Measurements from ENCODE around the gene ROBO2. TPM values are rescaled to one million over a fixed set of nuclear protein-coding genes. Genes with fewer than 3 reads are reported as not detected.

ROBO2 gene
- total and polyA plus RNA-seq, 3 experiments from 2014 or later: not detected

- Mint-ChIP-seq H3K4me3 (no peak overlapping the region), H3K4me1 (no peaks in the 10 kb centered on the region), H3K27ac (no peak overlapping the region), H3K9me3 (peaks cover 5 to 29% (median 13%) of the 10 kb centered on the region in 5 donors), H3K36me3 (no peaks in the 10 kb centered on the region), H3K27me3 (no peaks in the 10 kb centered on the region)
- H3K4me3 ChIP-seq (ENCODE audit: low read length): no peak overlapping the region
- no peaks in the 10 kb centered on the region for H3K27me3 ChIP-seq (ENCODE audit: insufficient read depth, low read length, poor library complexity, severe bottlenecking)
- ChIA-PET CTCF (no interaction called here), POLR2A (no interaction called here)
- no peak overlapping the region for H3K27ac ChIP-seq (ENCODE audit: low read depth, low read length)
- DNase-seq: no peak
- H3K36me3 ChIP-seq (ENCODE audit: insufficient read depth, low read length): no peaks in the 10 kb centered on the region
- H3K9me3 ChIP-seq (ENCODE audit: low read length): no peaks in the 10 kb centered on the region
- H3K4me1 ChIP-seq (ENCODE audit: insufficient read depth, low read length): no peaks in the 10 kb centered on the region
Measured at GRCh38 chr3:77248420-77248819, 208.5 kb downstream of the ROBO2 start.

GRCh38 chr3:77251136-77251535, 211.2 kb downstream of the ROBO2 start:
- no peaks in the 10 kb centered on the region for H3K27me3 ChIP-seq (ENCODE audit: insufficient read depth, low read length, poor library complexity, severe bottlenecking)
- H3K9me3 ChIP-seq (ENCODE audit: low read length): no peaks in the 10 kb centered on the region
- Mint-ChIP-seq H3K36me3 (no peaks in the 10 kb centered on the region), H3K27me3 (no peaks in the 10 kb centered on the region), H3K27ac (no peak overlapping the region), H3K4me3 (no peak overlapping the region), H3K4me1 (no peaks in the 10 kb centered on the region), H3K9me3 (peaks cover 8 to 21% (median 12%) of the 10 kb centered on the region in 5 donors)
- H3K4me3 ChIP-seq (ENCODE audit: low read length): no peak overlapping the region
- DNase-seq: no peak
- H3K4me1 ChIP-seq (ENCODE audit: insufficient read depth, low read length): no peaks in the 10 kb centered on the region
- no peak overlapping the region for H3K27ac ChIP-seq (ENCODE audit: low read depth, low read length)
- ChIA-PET CTCF (no interaction called here), POLR2A (no interaction called here)
- no peaks in the 10 kb centered on the region for H3K36me3 ChIP-seq (ENCODE audit: insufficient read depth, low read length)

GRCh38 chr3:77254967-77255831, 215.3 kb downstream of the ROBO2 start:
- Histone ChIP-seq H3K4me1 (ENCODE audit: insufficient read depth, low read length) (no peaks in the 10 kb centered on the region), H3K27me3 (ENCODE audit: insufficient read depth, low read length, poor library complexity, severe bottlenecking) (no peaks in the 10 kb centered on the region), H3K4me3 (ENCODE audit: low read length) (no peak overlapping the region), H3K27ac (ENCODE audit: low read depth, low read length) (no peak overlapping the region), H3K36me3 (ENCODE audit: insufficient read depth, low read length) (no peaks in the 10 kb centered on the region), H3K9me3 (ENCODE audit: low read length) (no peaks in the 10 kb centered on the region)
- DNase-seq: no peak
- no peak overlapping the region for H3K4me3 Mint-ChIP-seq
- no peaks in the 10 kb centered on the region for H3K27me3 Mint-ChIP-seq
- H3K4me1 Mint-ChIP-seq: no peaks in the 10 kb centered on the region
- no peaks in the 10 kb centered on the region for H3K36me3 Mint-ChIP-seq
- H3K9me3 Mint-ChIP-seq: peaks cover 6 to 28% (median 12%) of the 10 kb centered on the region in 5 donors
- CTCF ChIA-PET: no interaction called here
- POLR2A ChIA-PET: no interaction called here
- no peak overlapping the region for H3K27ac Mint-ChIP-seq

GRCh38 chr3:77256584-77257503, 216.9 kb downstream of the ROBO2 start:
- Histone ChIP-seq H3K9me3 (ENCODE audit: low read length) (no peaks in the 10 kb centered on the region), H3K27me3 (ENCODE audit: insufficient read depth, low read length, poor library complexity, severe bottlenecking) (no peaks in the 10 kb centered on the region), H3K4me3 (ENCODE audit: low read length) (no peak overlapping the region), H3K27ac (ENCODE audit: low read depth, low read length) (no peak overlapping the region), H3K4me1 (ENCODE audit: insufficient read depth, low read length) (no peaks in the 10 kb centered on the region), H3K36me3 (ENCODE audit: insufficient read depth, low read length) (no peaks in the 10 kb centered on the region)
- H3K27me3 Mint-ChIP-seq: no peaks in the 10 kb centered on the region
- peaks cover 3 to 24% (median 12%) of the 10 kb centered on the region in 5 donors for H3K9me3 Mint-ChIP-seq
- H3K4me3 Mint-ChIP-seq: no peak overlapping the region
- no peaks in the 10 kb centered on the region for H3K36me3 Mint-ChIP-seq
- H3K27ac Mint-ChIP-seq: no peak overlapping the region
- DNase-seq: no peak
- POLR2A ChIA-PET: no interaction called here
- CTCF ChIA-PET: no interaction called here
- H3K4me1 Mint-ChIP-seq: no peaks in the 10 kb centered on the region

- peaks cover 7 to 22% (median 14%) of the 10 kb centered on the region in 5 donors for H3K9me3 Mint-ChIP-seq
- POLR2A ChIA-PET: no interaction called here
Measured at GRCh38 chr3:77259694-77260093, 219.8 kb downstream of the ROBO2 start.

GRCh38 chr3:77262361-77262760, 222.5 kb downstream of the ROBO2 start:
- peaks cover 10 to 21% (median 15%) of the 10 kb centered on the region in 5 donors for H3K9me3 Mint-ChIP-seq
- Histone ChIP-seq H3K27ac (ENCODE audit: low read depth, low read length) (no peak overlapping the region), H3K27me3 (ENCODE audit: insufficient read depth, low read length, poor library complexity, severe bottlenecking) (no peaks in the 10 kb centered on the region), H3K4me3 (ENCODE audit: low read length) (no peak overlapping the region), H3K4me1 (ENCODE audit: insufficient read depth, low read length) (no peaks in the 10 kb centered on the region), H3K9me3 (ENCODE audit: low read length) (no peaks in the 10 kb centered on the region), H3K36me3 (ENCODE audit: insufficient read depth, low read length) (no peaks in the 10 kb centered on the region)
- H3K36me3 Mint-ChIP-seq: no peaks in the 10 kb centered on the region
- ChIA-PET CTCF (no interaction called here), POLR2A (no interaction called here)
- DNase-seq: no peak
- no peaks in the 10 kb centered on the region for H3K27me3 Mint-ChIP-seq
- H3K4me1 Mint-ChIP-seq: no peaks in the 10 kb centered on the region
- H3K27ac Mint-ChIP-seq: no peak overlapping the region
- no peak overlapping the region for H3K4me3 Mint-ChIP-seq

More at GRCh38 chr3:77259694-77260093, 219.8 kb downstream of the ROBO2 start:
- Histone ChIP-seq H3K36me3 (ENCODE audit: insufficient read depth, low read length) (no peaks in the 10 kb centered on the region), H3K4me1 (ENCODE audit: insufficient read depth, low read length) (no peaks in the 10 kb centered on the region), H3K9me3 (ENCODE audit: low read length) (no peaks in the 10 kb centered on the region), H3K27ac (ENCODE audit: low read depth, low read length) (no peak overlapping the region), H3K27me3 (ENCODE audit: insufficient read depth, low read length, poor library complexity, severe bottlenecking) (no peaks in the 10 kb centered on the region), H3K4me3 (ENCODE audit: low read length) (no peak overlapping the region)
- CTCF ChIA-PET: no interaction called here
- Mint-ChIP-seq H3K27ac (no peak overlapping the region), H3K27me3 (no peaks in the 10 kb centered on the region), H3K4me1 (no peaks in the 10 kb centered on the region), H3K4me3 (no peak overlapping the region), H3K36me3 (no peaks in the 10 kb centered on the region)
- no peak for DNase-seq

- Mint-ChIP-seq H3K9me3 (peaks cover 8 to 27% (median 14%) of the 10 kb centered on the region in 5 donors), H3K4me3 (no peak overlapping the region), H3K27ac (no peak overlapping the region), H3K4me1 (no peaks in the 10 kb centered on the region), H3K36me3 (no peaks in the 10 kb centered on the region), H3K27me3 (no peaks in the 10 kb centered on the region)
- no peak overlapping the region for H3K4me3 ChIP-seq (ENCODE audit: low read length)
- DNase-seq: no peak
- no peaks in the 10 kb centered on the region for H3K36me3 ChIP-seq (ENCODE audit: insufficient read depth, low read length)
- ChIA-PET POLR2A (no interaction called here), CTCF (no interaction called here)
- no peaks in the 10 kb centered on the region for H3K27me3 ChIP-seq (ENCODE audit: insufficient read depth, low read length, poor library complexity, severe bottlenecking)
- no peaks in the 10 kb centered on the region for H3K9me3 ChIP-seq (ENCODE audit: low read length)
- H3K4me1 ChIP-seq (ENCODE audit: insufficient read depth, low read length): no peaks in the 10 kb centered on the region
- H3K27ac ChIP-seq (ENCODE audit: low read depth, low read length): no peak overlapping the region
Measured at GRCh38 chr3:77267589-77267988, 227.7 kb downstream of the ROBO2 start.

- ChIA-PET CTCF (no interaction called here), POLR2A (no interaction called here)
- H3K4me1 Mint-ChIP-seq: no peaks in the 10 kb centered on the region
- no peak overlapping the region for H3K4me3 Mint-ChIP-seq
- no peaks in the 10 kb centered on the region for H3K4me1 ChIP-seq (ENCODE audit: insufficient read depth, low read length)
- no peak overlapping the region for H3K27ac ChIP-seq (ENCODE audit: low read depth, low read length)
- H3K4me3 ChIP-seq (ENCODE audit: low read length): no peak overlapping the region
- H3K9me3 Mint-ChIP-seq: peaks cover 4 to 35% (median 9%) of the 10 kb centered on the region in 5 donors
- H3K9me3 ChIP-seq (ENCODE audit: low read length): no peaks in the 10 kb centered on the region
- H3K27ac Mint-ChIP-seq: no peak overlapping the region
- H3K27me3 Mint-ChIP-seq: no peaks in the 10 kb centered on the region
- no peak for DNase-seq
- no peaks in the 10 kb centered on the region for H3K36me3 Mint-ChIP-seq
- H3K27me3 ChIP-seq (ENCODE audit: insufficient read depth, low read length, poor library complexity, severe bottlenecking): no peaks in the 10 kb centered on the region
- H3K36me3 ChIP-seq (ENCODE audit: insufficient read depth, low read length): no peaks in the 10 kb centered on the region
Measured at GRCh38 chr3:77271306-77271705, 231.4 kb downstream of the ROBO2 start.
